Mesenchymal stem cell (in vitro differentiated cells and primary cell): ENCODE results near the gene ATP6AP2.

Experiments used
- DNase-seq: peaks from one replicate; pipeline ENCODE4 v3.0.0-alpha.2; 2013
- H2AFZ ChIP-seq: one replicate; pipeline ENCODE4 v1.6.1; 2013; ENCODE audit warnings: low read depth, mild to moderate bottlenecking, control low read depth, inconsistent platforms, low read length, moderate library complexity
- H2AK5ac ChIP-seq: 2 replicates; pipeline ENCODE4 v1.6.1; 2013; ENCODE audit warnings: low read length, moderate library complexity, mild to moderate bottlenecking, inconsistent platforms; ENCODE audit not compliant: severe bottlenecking
- H2BK120ac ChIP-seq: one replicate; pipeline ENCODE4 v1.6.1; 2013; ENCODE audit warnings: low read depth, mild to moderate bottlenecking, inconsistent platforms, low read length, moderate library complexity
- H2BK12ac ChIP-seq, 2 experiments: one replicate each; pipeline ENCODE4 v1.6.1; 2013; ENCODE audit warnings: inconsistent platforms in 2 of 2, low read length in 2 of 2, mild to moderate bottlenecking in 2 of 2, moderate library complexity in 2 of 2, control low read depth in 1 of 2
- H2BK15ac ChIP-seq: one replicate; pipeline ENCODE4 v1.6.1; 2013; ENCODE audit warnings: mild to moderate bottlenecking, low read depth, inconsistent platforms; ENCODE audit not compliant: poor library complexity, severe bottlenecking
- H2BK5ac ChIP-seq: 2 replicates; pipeline ENCODE4 v1.6.1; 2013; ENCODE audit warnings: low read depth, mild to moderate bottlenecking, low read length, control low read depth, inconsistent platforms; ENCODE audit not compliant: poor library complexity, severe bottlenecking
- H3K14ac ChIP-seq, 2 experiments: one replicate each; pipeline ENCODE4 v1.6.1; 2013; ENCODE audit warnings: inconsistent platforms in 2 of 2, low read length in 2 of 2, control low read depth in 1 of 2, mild to moderate bottlenecking in 1 of 2, moderate library complexity in 1 of 2
- H3K18ac ChIP-seq, 2 experiments: one replicate each; pipeline ENCODE4 v1.6.1; 2013; ENCODE audit warnings: inconsistent platforms in 2 of 2, low read length in 2 of 2, control low read depth in 1 of 2, low read depth in 1 of 2, mild to moderate bottlenecking in 1 of 2
- H3K23ac ChIP-seq, 2 experiments: one replicate each; pipeline ENCODE4 v1.6.1; 2013; ENCODE audit warnings: inconsistent platforms in 2 of 2, low read length in 2 of 2, mild to moderate bottlenecking in 2 of 2, moderate library complexity in 2 of 2, control low read depth in 1 of 2
- H3K27ac ChIP-seq: 2 replicates; pipeline ENCODE4 v1.5.1; 2013; ENCODE audit warnings: mild to moderate bottlenecking, moderate library complexity, low read length, control low read depth, inconsistent platforms; ENCODE audit not compliant: poor library complexity, severe bottlenecking
- H3K27me3 ChIP-seq, 2 experiments: 2 replicates each; pipeline versions ENCODE4 v1.6.1 to v1.7.0; 2013; ENCODE audit warnings: low read length in 2 of 2, mild to moderate bottlenecking in 2 of 2, moderate library complexity in 2 of 2, control low read depth in 1 of 2, inconsistent platforms in 1 of 2; ENCODE audit not compliant: control insufficient read depth in 1 of 2, insufficient read depth in 1 of 2
- H3K36me3 ChIP-seq, 2 experiments: 2 replicates each; pipeline versions ENCODE4 v1.6.1 to v1.7.0; 2013; ENCODE audit warnings: low read length in 2 of 2, control low read depth in 1 of 2, inconsistent platforms in 1 of 2, low read depth in 1 of 2, mild to moderate bottlenecking in 1 of 2; ENCODE audit not compliant: insufficient read depth in 2 of 2, control insufficient read depth in 1 of 2
- H3K4ac ChIP-seq, 2 experiments: one replicate each; pipeline ENCODE4 v1.6.1; 2013; ENCODE audit warnings: inconsistent platforms in 2 of 2, low read length in 2 of 2, mild to moderate bottlenecking in 2 of 2, moderate library complexity in 2 of 2, control low read depth in 1 of 2, low read depth in 1 of 2
- H3K4me1 ChIP-seq: 2 replicates; pipeline ENCODE4 v1.6.1; 2013; ENCODE audit warnings: low read depth, low read length, control low read depth; ENCODE audit not compliant: control insufficient read depth, insufficient read depth
- H3K4me2 ChIP-seq: 2 replicates; pipeline ENCODE4 v1.6.1; 2013; ENCODE audit warnings: low read length, mild to moderate bottlenecking, inconsistent platforms; ENCODE audit not compliant: poor library complexity, severe bottlenecking
- H3K4me3 ChIP-seq, 2 experiments: 2 replicates each; pipeline versions ENCODE4 v1.5.1 to v1.7.0; 2013; ENCODE audit warnings: low read length in 2 of 2, mild to moderate bottlenecking in 2 of 2, control low read depth in 1 of 2, low read depth in 1 of 2; ENCODE audit not compliant: insufficient read depth in 1 of 2
- H3K79me1 ChIP-seq: replicated peaks from 2 replicates; pipeline ENCODE4 v1.6.1; 2013; ENCODE audit warnings: mild to moderate bottlenecking, control low read depth, low read length, inconsistent platforms; ENCODE audit not compliant: poor library complexity, severe bottlenecking
- H3K9ac ChIP-seq: 2 replicates; pipeline ENCODE4 v1.7.0; 2013; ENCODE audit warnings: mild to moderate bottlenecking, low read length, moderate library complexity
- H3K9me3 ChIP-seq: 2 replicates; pipeline ENCODE4 v1.7.0; 2013; ENCODE audit warnings: mild to moderate bottlenecking, low read length; ENCODE audit not compliant: control insufficient read depth
- H4K8ac ChIP-seq: one replicate; pipeline ENCODE4 v1.6.1; 2013; ENCODE audit warnings: inconsistent platforms, mild to moderate bottlenecking, low read length, moderate library complexity
- H4K91ac ChIP-seq: one replicate; pipeline ENCODE4 v1.6.1; 2013; ENCODE audit warnings: mild to moderate bottlenecking, low read length, inconsistent platforms
- WGBS: methylation state at CpG from one replicate; pipeline ENCODE4 v1.1.7; 2013; ENCODE audit warnings: mixed read lengths; 5-methylcytosine and 5-hydroxymethylcytosine counted together

The ATP6AP2 gene

GRCh38 chrX:40646489-40647306, 65.9 kb downstream of the ATP6AP2 start:
- no peak overlapping the region for H2BK15ac ChIP-seq
- H3K27ac ChIP-seq = peak overlapping the region; percentile 54
- H3K79me1 ChIP-seq = peaks cover 1% of the 10 kb centered on the region
- H3K23ac ChIP-seq = peak overlapping the region in 1 of 2 experiments; percentile 87
- peak overlapping the region; percentile 68 for H3K4me2 ChIP-seq
- H3K27me3 ChIP-seq = peaks cover 0 to 16% of the 10 kb centered on the region in 2 experiments
- peaks cover 3 to 11% of the 10 kb centered on the region in 2 experiments for H3K36me3 ChIP-seq
- no peak overlapping the region for H3K14ac ChIP-seq
- WGBS = 7% methylated on average over 12 of the region's 33 CpGs
- no peak overlapping the region for H2AFZ ChIP-seq
- peak overlapping the region; percentile 27 for H4K91ac ChIP-seq
- H4K8ac ChIP-seq = peak overlapping the region; percentile 23
- peak overlapping the region in 1 of 2 experiments; percentile 47 for H3K4ac ChIP-seq
- peak overlapping the region; percentile 49 for H2BK120ac ChIP-seq
- H3K18ac ChIP-seq = peak overlapping the region in 1 of 2 experiments; percentile 46
- H3K4me1 ChIP-seq = peaks cover 4% of the 10 kb centered on the region
- H3K9ac ChIP-seq = peak overlapping the region; percentile 87
- H2BK12ac ChIP-seq = no peak overlapping the region
- H2BK5ac ChIP-seq = no peak overlapping the region
- DNase-seq = peak; percentile 31
- peak overlapping the region; percentile 85 to 90 for H3K4me3 ChIP-seq
- H3K9me3 ChIP-seq = no peaks in the 10 kb centered on the region
- H2AK5ac ChIP-seq = no peak overlapping the region

GRCh38 chrX:40647307-40648197, 66.8 kb downstream of the ATP6AP2 start, which contains the start of gene CXorf38:
CXorf38 (minus strand) TSS chrX:40647561; CDS start chrX:40647520, 41 bp downstream.
- H2AFZ ChIP-seq = peak within 1 kb of the TSS; percentile 71
- peak; percentile 80 for DNase-seq
- H3K14ac ChIP-seq = no peak within 1 kb of the TSS
- H2BK5ac ChIP-seq = no peak within 1 kb of the TSS
- peaks cover 3 to 11% of the 10 kb centered on the region in 2 experiments for H3K36me3 ChIP-seq
- no peaks in the 10 kb centered on the region for H3K9me3 ChIP-seq
- peaks cover 4% of the 10 kb centered on the region for H3K4me1 ChIP-seq
- H2BK120ac ChIP-seq = peak within 1 kb of the TSS; percentile 49
- peak within 1 kb of the TSS; percentile 68 for H3K4me2 ChIP-seq
- H4K8ac ChIP-seq = peak within 1 kb of the TSS; percentile 69
- H2AK5ac ChIP-seq = no peak within 1 kb of the TSS
- peak within 1 kb of the TSS; percentile 54 for H3K27ac ChIP-seq
- H4K91ac ChIP-seq = peak within 1 kb of the TSS; percentile 27
- H2BK12ac ChIP-seq = no peak within 1 kb of the TSS
- no peak within 1 kb of the TSS for H2BK15ac ChIP-seq
- H3K27me3 ChIP-seq = peaks cover 0 to 16% of the 10 kb centered on the region in 2 experiments
- H3K4me3 ChIP-seq = peak within 1 kb of the TSS; percentile 85 to 90
- H3K9ac ChIP-seq = peak within 1 kb of the TSS; percentile 87
- no peaks in the 10 kb centered on the region for H3K79me1 ChIP-seq
- peak within 1 kb of the TSS in 1 of 2 experiments; percentile 87 for H3K23ac ChIP-seq
- peak within 1 kb of the TSS in 1 of 2 experiments; percentile 47 for H3K4ac ChIP-seq
- 6% methylated on average over 38 of the region's 66 CpGs for WGBS
- H3K18ac ChIP-seq = peak within 1 kb of the TSS; percentile 21 to 46

GRCh38 chrX:40651620-40652223, 71.0 kb downstream of the ATP6AP2 start:
- Histone ChIP-seq H4K8ac (no peak overlapping the region), H2AFZ (no peak overlapping the region), H2BK120ac (no peak overlapping the region), H4K91ac (no peak overlapping the region), H3K27me3 (peaks cover 0 to 34% of the 10 kb centered on the region in 2 experiments), H3K4ac (no peak overlapping the region), H3K4me3 (no peak overlapping the region), H3K27ac (no peak overlapping the region), H2AK5ac (no peak overlapping the region), H2BK15ac (no peak overlapping the region), H2BK5ac (no peak overlapping the region), H3K4me2 (no peak overlapping the region), H3K36me3 (peaks cover 0 to 34% of the 10 kb centered on the region in 2 experiments), H3K14ac (no peak overlapping the region), H3K9ac (no peak overlapping the region), H3K4me1 (no peaks in the 10 kb centered on the region), H3K18ac (no peak overlapping the region), H2BK12ac (no peak overlapping the region), H3K23ac (no peak overlapping the region), H3K79me1 (peaks cover 2% of the 10 kb centered on the region), H3K9me3 (no peaks in the 10 kb centered on the region)
- peak; percentile 58 for DNase-seq
- 0% methylated on average over 1 of the region's 3 CpGs for WGBS
